Endometrial microvascular endothelial cells (primary cell): Measurements from ENCODE around the gene RAC3. TPM values are rescaled to one million over a fixed set of nuclear protein-coding genes. Genes with fewer than 3 reads are reported as not detected.

ENCODE experiments used
- in situ Hi-C: cut with HindIII; loops from 2 replicates; pipeline ENCODE4 v1.10.0; 2017; ENCODE audit warnings: low sequenced_read_pairs, low pct_unique_long_range_greater_than_20kb; ENCODE audit errors: inconsistent ontology term
- total RNA-seq: library from RNA; depleted of rRNA; stranded (reverse); fragments of >200 nt; gene quantifications from one replicate; pipeline ENCODE4 v1.2.3, GENCODE V29; 2015; ENCODE audit errors: inconsistent ontology term

The RAC3 gene
- total RNA-seq, result 30.2 TPM

DNA sequence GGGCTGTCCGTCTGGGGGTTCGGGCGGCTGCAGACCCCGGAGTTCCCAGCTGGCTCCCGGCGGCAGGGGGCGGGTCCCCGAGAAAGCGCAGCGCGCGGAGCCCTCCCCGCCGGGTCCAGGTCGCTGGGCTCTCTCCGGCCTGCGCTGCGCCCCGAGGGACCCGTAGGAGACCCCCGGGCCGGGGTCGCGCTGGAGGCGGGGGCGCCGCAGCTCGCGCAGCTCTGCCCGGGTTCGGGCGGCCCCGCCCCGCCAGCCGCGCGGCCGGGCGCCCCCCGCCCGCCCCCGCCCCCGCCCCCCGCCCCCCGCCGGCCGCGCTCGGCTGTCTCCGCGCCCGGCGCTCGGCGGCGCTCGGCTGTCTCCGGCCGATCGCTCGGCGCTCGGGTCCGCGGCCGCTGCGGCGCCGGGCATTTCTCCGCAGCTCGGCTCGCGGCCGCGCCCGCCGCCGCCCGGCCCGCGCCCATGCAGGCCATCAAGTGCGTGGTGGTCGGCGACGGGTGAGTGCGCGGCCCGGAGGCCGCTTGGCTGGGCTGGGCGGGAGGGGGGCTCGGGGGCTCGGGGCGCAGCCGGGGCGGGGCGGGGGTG is at the start of gene RAC3:
RAC3 (plus strand) TSS at position 376 of the 582 bp plus-strand sequence; CDS start at position 460, 84 bp downstream.
- in situ Hi-C loops, result no loop called here

GRCh38 chr17:81983011-81983638 is 48.4 kb upstream of the RAC3 start:
- in situ Hi-C loops, result no loop called here

GRCh38 chr17:81983639-81984373 is 47.7 kb upstream of the RAC3 start:
- in situ Hi-C loops, result no loop called here

GRCh38 chr17:81984773-81985410 is 46.6 kb upstream of the RAC3 start:
- in situ Hi-C loops, result no loop called here

GRCh38 chr17:81986606-81987005 is 44.9 kb upstream of the RAC3 start:
- in situ Hi-C loops, result no loop called here

GRCh38 chr17:81987161-81987770 is 44.2 kb upstream of the RAC3 start:
- in situ Hi-C loops, result no loop called here

DNA sequence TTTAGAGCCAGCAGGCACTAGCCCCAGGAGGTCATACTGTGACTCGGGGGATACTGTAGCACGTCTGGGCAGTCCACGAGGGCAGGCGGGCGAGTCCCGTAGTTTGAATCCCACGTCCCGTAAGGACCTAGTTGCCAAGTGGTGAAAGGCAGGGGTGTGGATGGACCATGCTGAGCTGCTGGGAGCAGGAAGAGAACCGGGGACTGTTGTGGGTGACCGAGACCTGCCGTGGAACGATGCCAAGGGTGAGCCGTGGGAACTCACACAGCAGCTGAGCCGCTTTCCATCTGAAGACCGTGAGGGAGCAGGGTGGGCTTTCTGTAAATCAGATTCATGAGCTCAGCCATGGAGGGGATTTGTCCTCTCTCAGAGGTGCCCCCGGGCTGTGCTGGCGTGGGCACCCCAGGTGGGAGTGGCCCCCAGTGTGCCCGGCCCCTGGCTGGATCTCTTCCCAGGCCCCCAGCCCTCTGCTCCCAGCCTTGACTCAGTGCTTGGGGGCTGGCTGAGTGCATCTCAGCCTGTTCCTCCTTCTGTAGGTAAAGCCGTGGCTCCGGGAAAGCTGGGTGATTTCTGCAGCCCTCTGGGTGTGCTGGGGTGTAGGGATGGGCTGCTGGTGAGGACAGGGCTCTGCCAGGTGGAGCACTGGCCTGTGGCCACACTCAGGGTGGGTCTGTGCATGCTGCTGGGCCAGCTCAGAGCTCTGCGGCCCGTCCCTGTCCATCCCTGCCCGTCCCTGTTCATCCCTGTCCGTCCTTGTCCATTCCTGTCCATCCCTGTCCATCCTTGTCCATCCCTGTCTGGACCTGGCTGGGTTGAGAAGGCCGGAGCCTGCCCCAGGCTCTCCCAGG is 40.4 kb upstream of the RAC3 start:
- in situ Hi-C loops, result no loop called here

DNA sequence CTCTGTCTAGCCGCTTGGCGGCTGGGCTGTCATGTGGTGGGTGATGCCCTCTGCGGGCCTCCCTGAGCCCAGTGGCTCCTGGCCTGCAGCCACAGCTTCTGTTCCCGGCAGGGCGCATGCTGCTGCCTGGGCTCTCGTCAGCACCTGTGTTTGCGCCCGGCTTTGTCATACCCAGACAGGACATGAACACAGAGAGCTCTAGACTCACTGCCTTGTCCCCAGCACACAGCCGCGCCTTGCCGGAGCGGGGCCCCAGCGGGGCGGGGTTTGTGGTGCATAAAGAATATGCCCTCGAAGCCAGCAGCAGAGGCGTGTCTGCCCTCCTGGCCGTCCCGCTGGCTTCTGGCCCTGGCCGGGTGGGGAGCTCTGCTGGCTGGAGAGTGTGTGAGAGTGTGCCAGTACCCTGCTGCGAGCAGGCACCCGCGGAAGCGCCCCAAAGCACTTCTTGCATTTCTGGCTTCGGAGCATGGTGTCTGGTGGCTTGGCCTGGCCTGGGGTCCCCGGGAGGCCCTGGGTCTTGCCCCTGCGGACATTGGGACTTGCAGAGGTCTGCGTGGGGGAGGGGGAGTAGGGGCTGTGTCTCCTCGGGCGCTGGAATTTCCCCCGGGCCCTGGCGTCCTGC is 39.7 kb upstream of the RAC3 start:
- in situ Hi-C loops, result no loop called here

GRCh38 chr17:81992306-81993102 is 39.0 kb upstream of the RAC3 start:
- in situ Hi-C loops, result no loop called here

DNA sequence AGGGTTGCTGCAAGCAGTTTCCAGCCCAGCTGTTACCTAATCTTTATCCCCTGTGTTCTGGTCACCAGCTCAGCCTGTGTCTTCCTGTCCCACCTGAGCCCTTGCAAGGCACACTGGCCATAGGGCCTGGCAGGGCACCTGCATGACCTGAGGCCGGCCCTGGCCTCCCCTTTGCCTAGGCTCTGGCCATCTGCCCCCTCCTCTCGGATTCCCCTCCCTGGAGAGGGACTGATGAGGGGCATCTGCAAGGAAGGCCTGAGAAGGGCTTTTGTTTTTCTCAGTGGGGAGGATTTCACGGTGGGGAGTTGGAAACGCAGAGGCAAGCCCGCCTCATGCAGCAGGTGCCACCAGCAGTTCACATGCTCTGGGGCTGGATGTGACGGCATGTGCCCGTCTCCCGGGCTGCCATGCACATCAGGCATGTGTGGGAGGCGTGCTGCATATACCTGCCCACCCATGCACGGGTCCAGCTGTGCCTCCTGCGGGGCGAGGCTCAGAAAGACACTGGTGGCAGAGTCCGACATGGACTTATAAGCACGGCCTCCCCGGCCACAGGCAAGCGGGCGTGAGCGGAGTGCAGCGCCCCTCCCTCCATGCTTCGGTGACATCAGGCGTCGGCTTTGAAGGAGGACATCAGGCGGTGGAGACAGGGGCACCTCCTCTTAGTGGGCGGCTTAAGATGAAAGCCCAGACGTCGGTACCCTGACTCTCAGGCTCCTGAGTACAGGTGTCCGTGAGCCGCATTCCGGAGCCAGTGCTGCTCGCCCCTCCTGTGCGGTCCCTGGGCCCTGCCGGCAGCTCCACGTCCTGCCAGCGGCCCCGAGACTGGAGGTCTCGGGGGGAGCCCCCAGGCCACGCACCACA is 37.5 kb upstream of the RAC3 start:
- in situ Hi-C loops, result no loop called here

- in situ Hi-C loops, result no loop called here
Observed at GRCh38 chr17:81994593-81995462, 36.6 kb upstream of the RAC3 start.

DNA sequence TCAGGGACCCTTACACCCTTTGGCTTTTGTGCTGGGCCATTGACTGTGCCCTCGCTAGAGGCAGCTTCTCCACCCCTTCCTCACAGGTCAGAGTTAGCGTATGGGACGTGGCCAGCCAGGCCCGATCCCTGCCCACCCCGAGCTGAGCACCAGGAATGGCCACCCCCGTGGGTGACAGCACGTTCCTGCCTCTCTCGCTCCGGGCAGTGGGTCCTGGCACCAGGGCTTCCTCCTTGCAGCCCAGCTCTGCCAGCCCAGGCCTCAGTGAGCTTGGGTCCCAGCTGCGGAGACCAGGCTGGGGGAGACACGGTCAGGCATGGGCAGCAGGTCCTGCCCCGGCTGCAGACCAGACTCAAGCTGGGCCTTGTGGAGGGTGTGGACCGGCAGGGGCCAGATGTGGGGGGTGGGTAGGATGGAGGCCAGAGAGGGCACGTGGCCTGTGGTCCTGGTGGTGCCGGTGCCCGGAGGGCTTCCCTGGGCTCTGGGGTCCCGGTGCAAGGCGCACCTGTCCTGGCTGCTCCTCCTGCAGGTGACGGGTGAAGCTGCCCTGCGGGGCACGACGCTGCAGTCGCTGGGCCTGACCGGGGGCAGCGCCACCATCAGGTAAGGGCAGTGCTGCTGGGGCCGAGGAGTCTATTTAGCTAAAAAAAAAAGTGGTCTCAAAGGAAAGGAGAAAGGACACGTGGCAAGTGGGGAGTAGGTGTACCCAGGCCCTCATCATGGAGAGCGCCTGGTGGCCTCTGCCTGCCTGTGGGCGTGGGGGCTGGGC is 35.8 kb upstream of the RAC3 start:
- in situ Hi-C loops, result no loop called here

- in situ Hi-C loops, result no loop called here
Observed at GRCh38 chr17:81996232-81996756, 35.2 kb upstream of the RAC3 start.

DNA sequence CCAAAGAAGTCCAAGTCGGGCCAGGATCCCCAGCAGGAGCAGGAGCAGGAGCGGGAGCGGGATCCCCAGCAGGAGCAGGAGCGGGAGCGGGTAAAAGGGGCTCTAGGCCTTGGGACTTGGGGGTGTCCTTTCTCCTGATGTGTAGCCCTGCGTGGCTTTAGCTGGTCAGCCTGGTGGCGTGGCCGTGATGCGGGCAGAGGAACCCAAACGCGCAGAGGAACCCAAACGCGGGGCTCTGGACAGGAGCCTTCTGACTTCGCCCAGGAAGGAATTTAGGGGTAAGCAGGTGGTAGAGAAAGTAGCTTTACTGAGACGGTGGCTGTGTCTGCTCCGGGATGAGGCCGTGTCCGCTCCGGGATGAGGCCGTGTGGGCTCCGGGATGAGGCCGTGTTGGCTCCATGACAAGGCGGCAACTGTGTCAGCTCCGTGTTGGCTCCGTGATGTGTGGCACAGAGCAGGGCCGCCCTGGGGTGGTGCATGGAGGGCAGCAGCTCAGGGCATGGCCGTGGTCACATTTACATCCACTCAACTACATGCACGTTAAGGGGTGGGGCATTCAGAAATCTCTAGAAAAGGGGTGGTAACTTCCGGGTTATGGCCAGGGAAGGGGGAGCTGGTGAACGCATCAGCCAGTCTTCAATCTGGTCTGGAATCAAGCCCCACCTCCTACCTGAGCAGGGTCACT is 34.6 kb upstream of the RAC3 start:
- in situ Hi-C loops, result no loop called here
